Measurements from ENCODE around the gene PTPRK. TPM values are rescaled to one million over a fixed set of nuclear protein-coding genes. Genes with fewer than 3 reads are reported as not detected.

PTPRK gene
- total RNA-seq, 1 donor from 2014 or later = 50.3 TPM

DNA sequence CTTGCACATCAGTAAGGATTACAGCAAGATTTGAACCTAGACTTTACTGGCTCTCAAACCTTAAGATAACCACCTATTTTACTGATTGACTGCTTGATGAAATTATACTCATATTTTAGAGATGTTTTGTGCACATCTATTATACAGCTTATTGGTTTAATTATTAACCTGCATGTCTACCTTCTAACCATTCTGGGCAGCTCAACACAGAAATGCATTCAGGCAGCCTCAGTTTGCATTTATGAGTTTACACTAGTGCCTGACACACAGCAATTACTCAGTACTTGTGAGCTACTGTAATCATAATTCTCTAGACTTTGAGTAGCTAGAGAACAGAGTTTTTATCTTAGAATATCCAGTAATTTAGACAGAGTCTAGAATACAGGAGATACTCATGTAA lies 345.7 kb downstream of the PTPRK start:
- Mint-ChIP-seq H3K27ac (ENCODE audit: unreplicated experiment) (no peak overlapping the region), H3K9me3 (ENCODE audit: unreplicated experiment) (no peaks in the 10 kb centered on the region), H3K27me3 (ENCODE audit: unreplicated experiment) (no peaks in the 10 kb centered on the region), H3K36me3 (ENCODE audit: unreplicated experiment) (no peaks in the 10 kb centered on the region), H3K4me1 (ENCODE audit: low read depth, unreplicated experiment) (peaks cover 3% of the 10 kb centered on the region), H3K4me3 (ENCODE audit: unreplicated experiment) (no peak overlapping the region)
- TF ChIP-seq, protein P1, sequence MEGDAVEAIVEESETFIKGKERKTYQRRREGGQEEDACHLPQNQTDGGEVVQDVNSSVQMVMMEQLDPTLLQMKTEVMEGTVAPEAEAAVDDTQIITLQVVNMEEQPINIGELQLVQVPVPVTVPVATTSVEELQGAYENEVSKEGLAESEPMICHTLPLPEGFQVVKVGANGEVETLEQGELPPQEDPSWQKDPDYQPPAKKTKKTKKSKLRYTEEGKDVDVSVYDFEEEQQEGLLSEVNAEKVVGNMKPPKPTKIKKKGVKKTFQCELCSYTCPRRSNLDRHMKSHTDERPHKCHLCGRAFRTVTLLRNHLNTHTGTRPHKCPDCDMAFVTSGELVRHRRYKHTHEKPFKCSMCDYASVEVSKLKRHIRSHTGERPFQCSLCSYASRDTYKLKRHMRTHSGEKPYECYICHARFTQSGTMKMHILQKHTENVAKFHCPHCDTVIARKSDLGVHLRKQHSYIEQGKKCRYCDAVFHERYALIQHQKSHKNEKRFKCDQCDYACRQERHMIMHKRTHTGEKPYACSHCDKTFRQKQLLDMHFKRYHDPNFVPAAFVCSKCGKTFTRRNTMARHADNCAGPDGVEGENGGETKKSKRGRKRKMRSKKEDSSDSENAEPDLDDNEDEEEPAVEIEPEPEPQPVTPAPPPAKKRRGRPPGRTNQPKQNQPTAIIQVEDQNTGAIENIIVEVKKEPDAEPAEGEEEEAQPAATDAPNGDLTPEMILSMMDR (IDR thresholded peaks at IDR 0.05; ENCODE audit: partially characterized antibody, unreplicated experiment) = no peak
- DNase-seq = no peak

DNA sequence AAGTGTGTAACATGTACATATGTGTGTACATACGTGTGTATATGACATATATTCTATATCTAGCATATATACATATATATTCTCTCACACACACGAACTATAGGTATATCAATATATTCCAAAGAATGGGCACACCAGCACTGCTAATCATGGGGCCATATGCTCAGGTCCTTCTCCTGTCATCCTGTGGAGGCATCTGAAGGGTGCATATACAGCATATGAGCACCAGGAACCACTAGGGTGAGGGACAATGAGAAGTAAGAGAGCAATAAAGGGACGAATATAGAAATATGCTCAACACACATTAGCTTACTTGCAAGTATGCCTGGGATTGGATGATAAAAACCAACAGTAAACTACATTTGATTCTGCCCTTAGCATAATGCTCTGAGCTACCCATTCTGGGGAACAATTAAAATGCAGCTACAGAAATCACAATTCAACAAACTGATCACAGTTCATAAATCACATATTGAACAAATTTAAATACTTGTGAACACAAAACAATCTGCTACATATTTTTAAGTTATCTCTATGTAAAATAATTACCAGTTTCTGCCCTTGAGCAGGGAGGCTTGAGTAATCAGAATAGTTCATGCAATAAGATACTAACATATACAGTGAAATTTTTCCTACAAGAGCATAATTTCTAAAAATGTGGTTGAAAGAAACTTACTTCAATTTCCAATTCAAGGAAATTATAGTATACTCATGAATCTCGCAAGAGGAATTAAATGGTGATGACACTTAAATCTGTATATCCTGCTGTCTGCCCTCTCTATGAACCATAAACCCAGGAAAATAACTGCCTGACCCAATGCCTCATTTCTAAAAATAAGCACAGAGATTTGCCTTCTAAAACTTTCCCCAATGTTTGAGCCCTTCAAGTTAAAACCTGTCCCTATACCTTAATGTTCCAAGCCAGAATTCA lies 347.4 kb downstream of the PTPRK start:
- Mint-ChIP-seq H3K27me3 (ENCODE audit: unreplicated experiment) (no peaks in the 10 kb centered on the region), H3K36me3 (ENCODE audit: unreplicated experiment) (no peaks in the 10 kb centered on the region), H3K4me3 (ENCODE audit: unreplicated experiment) (no peak overlapping the region), H3K4me1 (ENCODE audit: low read depth, unreplicated experiment) (peaks cover 5% of the 10 kb centered on the region), H3K9me3 (ENCODE audit: unreplicated experiment) (peaks cover 1% of the 10 kb centered on the region), H3K27ac (ENCODE audit: unreplicated experiment) (no peak overlapping the region)
- DNase-seq = no peak
- TF ChIP-seq, protein P1 (IDR thresholded peaks at IDR 0.05; ENCODE audit: partially characterized antibody, unreplicated experiment) = no peak

DNA sequence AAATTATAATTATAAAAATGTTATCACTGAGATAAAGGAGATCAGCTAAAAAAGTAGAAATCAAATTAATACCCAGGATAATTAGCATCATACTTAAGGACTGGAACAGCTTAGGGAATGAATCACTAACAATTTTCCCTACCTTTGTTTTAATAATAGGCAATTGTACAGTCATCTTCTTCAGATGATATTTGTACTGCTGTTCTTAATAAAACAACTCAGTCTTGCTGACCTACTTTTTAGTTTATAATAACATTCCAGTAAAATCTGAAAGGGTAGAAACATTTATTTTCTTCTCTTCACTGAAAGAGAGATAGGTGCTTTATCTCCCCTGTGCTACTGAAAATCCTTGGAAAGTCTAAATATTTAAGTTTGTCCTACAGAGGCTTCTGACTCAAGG lies 348.3 kb downstream of the PTPRK start:
- Mint-ChIP-seq H3K9me3 (ENCODE audit: unreplicated experiment) (peaks cover 1% of the 10 kb centered on the region), H3K4me1 (ENCODE audit: low read depth, unreplicated experiment) (peaks cover 5% of the 10 kb centered on the region), H3K4me3 (ENCODE audit: unreplicated experiment) (no peak overlapping the region), H3K36me3 (ENCODE audit: unreplicated experiment) (no peaks in the 10 kb centered on the region), H3K27me3 (ENCODE audit: unreplicated experiment) (no peaks in the 10 kb centered on the region), H3K27ac (ENCODE audit: unreplicated experiment) (no peak overlapping the region)
- TF ChIP-seq, protein P1 (IDR thresholded peaks at IDR 0.05; ENCODE audit: partially characterized antibody, unreplicated experiment) = no peak
- no peak for DNase-seq

DNA sequence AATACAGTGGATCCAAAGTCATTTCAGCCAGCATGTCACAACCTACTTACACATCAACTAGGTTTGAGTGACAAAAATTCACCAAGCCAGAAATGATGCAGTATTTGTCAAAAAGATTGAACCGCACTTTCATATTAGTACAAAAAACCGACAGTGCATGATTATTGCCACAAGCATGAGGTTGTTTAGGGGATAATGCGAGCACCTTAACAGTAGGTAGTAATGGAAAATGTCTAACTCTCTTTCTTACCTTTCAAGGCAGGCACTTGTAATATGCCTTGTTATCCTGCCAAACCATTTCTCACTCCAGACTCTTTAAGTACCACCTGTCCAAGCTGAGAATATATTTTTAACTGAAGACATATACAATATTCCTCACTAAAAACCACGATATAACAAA lies 349.2 kb downstream of the PTPRK start:
- peaks cover 5% of the 10 kb centered on the region for H3K4me1 Mint-ChIP-seq (ENCODE audit: low read depth, unreplicated experiment)
- no peaks in the 10 kb centered on the region for H3K27me3 Mint-ChIP-seq (ENCODE audit: unreplicated experiment)
- TF ChIP-seq, protein P1 (IDR thresholded peaks at IDR 0.05; ENCODE audit: partially characterized antibody, unreplicated experiment) = no peak
- H3K36me3 Mint-ChIP-seq (ENCODE audit: unreplicated experiment) = no peaks in the 10 kb centered on the region
- H3K27ac Mint-ChIP-seq (ENCODE audit: unreplicated experiment) = no peak overlapping the region
- no peak overlapping the region for H3K4me3 Mint-ChIP-seq (ENCODE audit: unreplicated experiment)
- DNase-seq = no peak
- H3K9me3 Mint-ChIP-seq (ENCODE audit: unreplicated experiment) = peaks cover 1% of the 10 kb centered on the region

DNA sequence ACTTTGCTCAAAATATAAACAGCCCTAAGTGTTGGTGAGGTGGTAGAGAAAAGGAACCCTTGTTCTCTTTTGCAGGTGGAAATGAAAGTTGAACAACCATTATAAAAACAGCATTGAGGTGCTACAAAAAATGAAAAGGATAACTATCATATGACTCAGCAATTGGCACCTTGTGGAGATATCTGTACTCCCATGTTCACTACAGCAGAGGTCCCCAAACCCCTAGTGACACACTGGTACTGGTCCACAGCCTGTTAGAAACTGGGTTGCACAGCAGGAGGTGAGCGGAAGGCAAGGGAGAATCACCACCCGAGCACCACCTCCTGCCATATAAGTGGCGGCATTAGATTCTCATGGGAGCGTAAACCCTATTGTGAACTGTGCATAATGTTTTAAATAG lies 352.2 kb downstream of the PTPRK start:
- TF ChIP-seq, protein P1 (IDR thresholded peaks at IDR 0.05; ENCODE audit: partially characterized antibody, unreplicated experiment) = no peak
- H3K27me3 Mint-ChIP-seq (ENCODE audit: unreplicated experiment) = no peaks in the 10 kb centered on the region
- DNase-seq = no peak
- H3K4me3 Mint-ChIP-seq (ENCODE audit: unreplicated experiment) = no peak overlapping the region
- H3K36me3 Mint-ChIP-seq (ENCODE audit: unreplicated experiment) = no peaks in the 10 kb centered on the region
- H3K27ac Mint-ChIP-seq (ENCODE audit: unreplicated experiment) = no peak overlapping the region
- peaks cover 5% of the 10 kb centered on the region for H3K4me1 Mint-ChIP-seq (ENCODE audit: low read depth, unreplicated experiment)
- peaks cover 1% of the 10 kb centered on the region for H3K9me3 Mint-ChIP-seq (ENCODE audit: unreplicated experiment)

Data from glutamatergic neuron (in vitro differentiated cells).